G401.6 (cell line): Measurements from ENCODE around the gene RABEP1.
"Not testable (repeated sequence)": the region's sequence is repeated elsewhere in the genome, so short reads cannot be mapped to it uniquely, and the experiment has no call there.

Source experiments
- FAIRE-seq: peaks from 2 replicates; lab custom pipeline; 2012; peaks lifted over from hg19 to GRCh38; lab: Jason Lieb, UNC

Gene RABEP1

GRCh38 chr17:5281814-5282641 lies at the start of gene RABEP1:
RABEP1 (plus strand) TSS chr17:5282284; CDS start chr17:5282487, 203 bp downstream.
- no peak for FAIRE-seq

GRCh38 chr17:5233492-5233891 lies 48.6 kb upstream of the RABEP1 start:
- not testable (repeated sequence) for FAIRE-seq

GRCh38 chr17:5234645-5235576 lies 47.2 kb upstream of the RABEP1 start, which contains the start of gene SCIMP:
SCIMP (minus strand) TSS chr17:5234860; CDS start chr17:5234755, 105 bp downstream.
- FAIRE-seq, result no peak

- no peak for FAIRE-seq
Observed at GRCh38 chr17:5236938-5237540, 45.0 kb upstream of the RABEP1 start.

DNA sequence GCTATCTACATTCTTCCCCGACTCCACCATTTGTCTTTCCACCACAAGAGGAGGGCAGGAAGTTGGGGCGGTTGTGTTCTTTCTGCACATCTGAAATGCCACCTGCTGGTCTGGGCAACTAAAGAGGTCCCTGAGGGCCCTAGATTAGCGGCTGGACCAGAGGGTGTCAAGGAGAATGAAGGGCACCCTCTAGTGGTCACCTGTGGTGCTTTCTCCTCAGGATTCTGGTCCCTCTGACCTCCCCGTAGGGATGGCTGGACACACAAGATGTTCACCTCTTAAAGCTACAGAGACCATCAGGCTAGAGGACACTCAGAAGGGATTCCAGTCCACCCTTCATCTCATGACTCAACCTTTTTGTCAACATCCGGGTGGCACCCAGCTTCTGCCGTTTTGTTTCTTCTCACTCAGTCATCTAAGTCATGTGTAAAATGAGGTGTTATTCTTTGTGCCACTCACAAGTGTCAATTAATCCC lies 44.5 kb upstream of the RABEP1 start:
- FAIRE-seq, result no peak

DNA sequence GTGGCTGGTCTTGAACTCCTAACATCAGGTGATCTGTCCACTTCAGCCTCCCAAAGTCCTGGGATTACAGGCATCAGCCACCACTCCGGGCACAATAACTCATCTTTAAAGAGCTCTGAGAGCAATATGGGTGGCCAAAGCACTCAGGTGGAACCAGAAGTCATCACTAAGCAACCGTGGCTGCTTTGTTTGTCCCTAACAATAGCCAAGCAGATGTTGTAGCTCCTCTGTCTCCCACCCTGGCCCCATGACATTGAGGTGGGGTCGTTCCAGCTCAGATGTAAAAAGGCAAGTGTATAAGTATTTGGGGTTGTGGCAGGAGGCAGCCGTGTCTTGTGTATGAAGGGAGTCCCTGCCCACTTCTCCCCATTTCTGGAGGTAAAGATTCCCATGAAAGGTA lies 43.8 kb upstream of the RABEP1 start:
- no peak for FAIRE-seq

- not testable (repeated sequence) for FAIRE-seq
Observed at GRCh38 chr17:5239769-5240168, 42.3 kb upstream of the RABEP1 start.

GRCh38 chr17:5241861-5242671 lies 40.0 kb upstream of the RABEP1 start:
- FAIRE-seq, result no peak

- no peak for FAIRE-seq
Observed at GRCh38 chr17:5247621-5248020, 34.5 kb upstream of the RABEP1 start.

GRCh38 chr17:5248821-5249479 lies 33.1 kb upstream of the RABEP1 start:
- FAIRE-seq, result no peak

GRCh38 chr17:5249615-5250014 lies 32.5 kb upstream of the RABEP1 start:
- FAIRE-seq, result peak; percentile 77

- no peak for FAIRE-seq
Observed at GRCh38 chr17:5254414-5254813, 27.7 kb upstream of the RABEP1 start.

- FAIRE-seq, result no peak
Observed at GRCh38 chr17:5254903-5255521, 27.1 kb upstream of the RABEP1 start.

- FAIRE-seq, result no peak
Observed at GRCh38 chr17:5257124-5257523, 25.0 kb upstream of the RABEP1 start.

DNA sequence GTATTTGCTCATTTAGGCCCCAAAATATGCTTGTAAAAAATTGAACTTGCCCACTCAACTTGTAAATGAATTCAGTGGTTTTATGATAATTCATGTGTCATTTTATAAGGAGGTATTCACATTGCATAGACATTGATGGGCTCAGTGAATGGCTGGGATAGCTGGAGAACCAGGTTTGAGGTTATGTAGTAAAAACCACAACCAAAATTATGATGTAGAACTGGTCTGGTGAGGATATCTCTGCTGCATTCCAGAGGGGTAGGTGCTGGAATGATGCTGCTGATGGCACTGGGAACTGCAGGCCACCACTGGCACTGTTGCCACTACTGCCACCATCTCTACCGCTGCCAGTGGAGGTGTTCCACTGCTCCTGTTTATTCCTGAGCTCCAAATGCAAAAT lies 21.5 kb upstream of the RABEP1 start:
- no peak for FAIRE-seq

DNA sequence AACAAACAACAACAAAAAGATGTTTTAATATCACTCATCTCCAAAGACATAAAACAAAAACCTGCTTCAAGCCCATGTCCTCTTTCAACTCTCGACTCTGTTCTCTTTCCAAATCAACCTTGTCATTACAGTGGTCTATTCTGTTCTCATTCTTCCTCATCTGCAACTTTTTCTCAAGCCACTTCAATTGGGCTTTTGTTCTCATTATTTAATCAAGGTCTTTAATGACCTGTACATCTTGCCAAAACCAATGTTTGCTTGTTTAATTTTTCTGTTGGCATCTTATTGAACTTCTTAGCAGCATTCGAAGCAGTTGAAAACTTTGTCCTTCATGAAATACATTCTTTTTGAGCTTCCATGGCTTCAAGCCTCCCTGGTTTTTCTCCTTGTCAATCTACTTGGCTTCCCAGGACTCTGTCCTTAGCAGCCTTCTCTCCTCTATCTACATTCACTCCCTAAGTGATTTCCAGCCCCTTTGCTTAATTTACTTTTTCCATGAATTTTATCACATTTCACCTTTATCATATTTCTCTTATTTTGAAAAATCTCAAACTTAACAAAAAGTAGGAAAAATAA lies 19.6 kb upstream of the RABEP1 start:
- no peak for FAIRE-seq

GRCh38 chr17:5263441-5263840 lies 18.6 kb upstream of the RABEP1 start:
- no peak for FAIRE-seq

DNA sequence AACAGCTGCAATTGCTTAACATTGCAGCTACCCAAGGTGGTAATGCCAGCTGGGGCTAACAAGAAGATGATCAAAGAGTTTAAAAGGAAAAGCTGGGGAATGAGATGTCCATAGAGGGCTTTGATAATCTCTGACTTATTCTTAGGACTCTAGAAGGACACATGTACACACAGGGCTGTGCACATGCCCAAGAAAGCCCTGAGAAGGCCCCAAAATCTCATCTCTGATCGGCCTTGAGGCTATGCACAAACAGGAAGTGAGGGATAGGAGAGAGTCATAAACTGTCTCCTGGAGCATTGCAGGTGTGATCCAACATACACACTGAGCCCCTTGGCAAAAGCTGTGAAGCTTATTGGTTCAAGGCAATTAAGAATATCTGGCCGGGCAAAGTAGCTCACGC lies 17.2 kb upstream of the RABEP1 start:
- FAIRE-seq, result no peak

DNA sequence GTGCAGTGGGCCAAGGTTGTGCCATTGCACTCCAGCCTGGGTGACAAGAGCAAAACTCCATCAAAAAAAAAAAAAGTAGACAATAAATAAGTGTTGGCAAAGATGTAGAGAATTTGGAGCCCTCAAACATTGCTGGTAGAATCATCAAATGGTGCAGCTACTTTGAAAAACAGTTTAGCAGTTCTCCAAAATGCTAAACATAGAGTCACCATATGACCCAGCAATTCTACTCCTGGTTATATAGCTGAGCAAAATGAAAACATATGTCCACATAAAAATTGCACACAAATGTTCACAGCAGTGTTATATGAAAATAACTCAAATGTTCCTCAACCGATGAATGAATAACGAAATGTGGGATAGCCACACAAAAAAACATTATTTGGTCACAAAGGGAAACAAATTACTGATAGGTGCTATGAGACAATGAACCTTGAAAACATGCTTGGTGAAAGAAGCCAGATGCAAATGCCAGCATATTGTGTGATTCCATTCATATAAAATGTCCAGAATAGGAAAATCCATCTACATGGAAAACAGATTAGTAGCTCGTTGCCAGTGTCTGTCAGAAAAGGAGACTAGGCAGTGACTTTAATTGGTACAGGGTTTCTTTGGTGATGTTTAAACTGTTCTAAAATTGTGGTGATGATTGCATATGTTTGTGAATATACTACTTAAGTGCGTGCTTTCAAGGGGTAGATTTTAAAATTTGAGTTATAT lies 12.7 kb upstream of the RABEP1 start:
- FAIRE-seq, result no peak

DNA sequence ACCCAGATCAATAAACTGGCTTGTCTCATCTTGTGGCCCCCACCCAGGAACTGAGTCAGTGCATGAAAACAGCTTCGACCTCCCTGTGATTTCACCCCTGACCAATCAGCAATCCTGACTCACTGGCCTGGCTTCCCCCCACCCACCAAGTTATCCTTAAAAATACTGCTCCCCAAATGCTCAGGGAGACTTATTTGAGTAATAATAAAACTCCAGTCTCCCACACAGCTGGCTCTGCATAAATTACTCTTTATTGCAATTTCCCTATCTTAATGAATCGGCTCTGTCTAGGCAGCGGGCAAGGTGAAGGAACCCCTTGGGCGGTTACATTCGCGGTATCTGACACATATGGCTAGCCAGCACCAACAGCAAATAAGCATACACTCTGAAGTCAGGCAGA lies 9.8 kb upstream of the RABEP1 start:
- no peak for FAIRE-seq
